SU-DHL-6 (cell line): ENCODE measurements around the gene OR8B8.

Experiments
- H2AFZ ChIP-seq: fragments of 200-600 bp; sonication (generic); 2 replicates; pipeline ENCODE4 v1.6.1; 2014; ENCODE audit warnings: low read depth, mild to moderate bottlenecking, moderate library complexity, mixed read lengths, antibody characterized with exemption, low read length; ENCODE audit not compliant: severe bottlenecking
- H3F3A ChIP-seq: fragments of 200-600 bp; shearing (Covaris generic); 2 replicates; pipeline ENCODE4 v1.6.0; 2016; ENCODE audit warnings: antibody characterized with exemption, mild to moderate bottlenecking; ENCODE audit not compliant: insufficient read depth
- H3K27ac ChIP-seq: fragments of 200-600 bp; sonication (generic); 2 replicates; pipeline ENCODE4 v1.5.1; 2016; ENCODE audit warnings: low read depth, mild to moderate bottlenecking, low read length, moderate library complexity, mixed read lengths
- H3K27me3 ChIP-seq: fragments of 200-600 bp; sonication (generic), shearing (Covaris generic); 2 replicates; pipeline ENCODE4 v1.6.0; 2014; ENCODE audit warnings: mild to moderate bottlenecking, low read length
- H3K36me3 ChIP-seq: fragments of 200-600 bp; sonication (generic); 2 replicates; pipeline ENCODE4 v1.6.1; 2014; ENCODE audit warnings: mild to moderate bottlenecking, low read length, mixed read lengths
- H3K4me2 ChIP-seq: fragments of 300-600, 200-600 bp; shearing (Covaris generic), sonication (generic); 2 replicates; pipeline ENCODE4 v1.6.0; 2014; ENCODE audit warnings: low read length, low read depth, mild to moderate bottlenecking; ENCODE audit not compliant: poor library complexity, severe bottlenecking
- H3K4me3 ChIP-seq: fragments of 200-600 bp; sonication (generic); 2 replicates; pipeline ENCODE4 v1.5.1; 2014; ENCODE audit warnings: antibody characterized with exemption, low read length, mild to moderate bottlenecking, mixed read lengths; ENCODE audit not compliant: insufficient read depth, poor library complexity, severe bottlenecking
- H3K79me2 ChIP-seq: fragments of 200-600 bp; sonication (generic); 2 replicates; pipeline ENCODE4 v1.6.1; 2014; ENCODE audit warnings: mild to moderate bottlenecking, low read length, moderate library complexity; ENCODE audit not compliant: insufficient read depth
- H3K9ac ChIP-seq: fragments of 200-600 bp; sonication (generic); 2 replicates; pipeline ENCODE4 v1.7.0; 2014; ENCODE audit warnings: mild to moderate bottlenecking, low read length
- H3K9me2 ChIP-seq: fragments of 200-600 bp; sonication (generic); replicated peaks from 2 replicates; pipeline ENCODE4 v1.6.1; 2014; ENCODE audit warnings: low read length; ENCODE audit not compliant: insufficient read depth
- H3K9me3 ChIP-seq: fragments of 200-600 bp; sonication (generic); 2 replicates; pipeline ENCODE4 v1.6.1; 2014; ENCODE audit warnings: low read length, mixed read lengths; ENCODE audit not compliant: insufficient read depth
- H4K20me1 ChIP-seq: fragments of 200-600 bp; sonication (generic); 2 replicates; pipeline ENCODE4 v1.6.1; 2014; ENCODE audit warnings: low read depth, mild to moderate bottlenecking, antibody characterized with exemption, low read length, moderate library complexity, mixed read lengths
- CTCF ChIP-seq: fragments of 200-600 bp; sonication (generic); IDR thresholded peaks from one replicate; pipeline ENCODE4 v1.5.1; 2017; ENCODE audit warnings: antibody characterized with exemption, mild to moderate bottlenecking, low read length, moderate library complexity; ENCODE audit not compliant: insufficient read depth, poor library complexity, severe bottlenecking
- EZH2phosphoT487 ChIP-seq: fragments of 200-600 bp; sonication (generic), shearing (Covaris generic); conservative IDR thresholded peaks from 2 replicates; pipeline ENCODE4 v1.6.1; 2018; ENCODE audit warnings: mild to moderate bottlenecking, antibody characterized with exemption, low read length, moderate library complexity, mixed read lengths

The OR8B8 gene

GRCh38 chr11:124482362-124483147 is 37.1 kb upstream of the OR8B8 start:
- no peak overlapping the region for H3K27ac ChIP-seq
- no peaks in the 10 kb centered on the region for H4K20me1 ChIP-seq
- H2AFZ ChIP-seq: no peak overlapping the region
- H3K4me3 ChIP-seq: no peak overlapping the region
- no peaks in the 10 kb centered on the region for H3K79me2 ChIP-seq
- no peaks in the 10 kb centered on the region for H3F3A ChIP-seq
- H3K36me3 ChIP-seq: no peaks in the 10 kb centered on the region
- H3K27me3 ChIP-seq: no peaks in the 10 kb centered on the region
- no peaks in the 10 kb centered on the region for H3K9me2 ChIP-seq
- H3K9me3 ChIP-seq: no peaks in the 10 kb centered on the region
- no peak overlapping the region for H3K9ac ChIP-seq
- no peak overlapping the region for H3K4me2 ChIP-seq
- TF ChIP-seq EZH2phosphoT487 (no peak), CTCF (no peak)

GRCh38 chr11:124481365-124482323 is 36.1 kb upstream of the OR8B8 start:
- H3K4me2 ChIP-seq: no peak overlapping the region
- no peak overlapping the region for H3K4me3 ChIP-seq
- no peak overlapping the region for H3K9ac ChIP-seq
- no peaks in the 10 kb centered on the region for H3K9me2 ChIP-seq
- no peaks in the 10 kb centered on the region for H3K79me2 ChIP-seq
- no peaks in the 10 kb centered on the region for H3K36me3 ChIP-seq
- H3F3A ChIP-seq: no peaks in the 10 kb centered on the region
- no peak overlapping the region for H3K27ac ChIP-seq
- no peaks in the 10 kb centered on the region for H3K27me3 ChIP-seq
- no peak overlapping the region for H2AFZ ChIP-seq
- H3K9me3 ChIP-seq: no peaks in the 10 kb centered on the region
- no peaks in the 10 kb centered on the region for H4K20me1 ChIP-seq
- TF ChIP-seq CTCF (no peak), EZH2phosphoT487 (no peak)

GRCh38 chr11:124479561-124479960 is 34.1 kb upstream of the OR8B8 start:
- Histone ChIP-seq H4K20me1 (no peaks in the 10 kb centered on the region), H2AFZ (no peak overlapping the region), H3K9me3 (no peaks in the 10 kb centered on the region), H3K9me2 (no peaks in the 10 kb centered on the region), H3K27ac (no peak overlapping the region), H3F3A (no peaks in the 10 kb centered on the region), H3K4me3 (no peak overlapping the region), H3K36me3 (no peaks in the 10 kb centered on the region), H3K79me2 (no peaks in the 10 kb centered on the region), H3K27me3 (no peaks in the 10 kb centered on the region), H3K4me2 (no peak overlapping the region), H3K9ac (no peak overlapping the region)
- no peak for TF ChIP-seq CTCF
- no peak for TF ChIP-seq EZH2phosphoT487
